Neuronal stem cell (in vitro differentiated cells): ENCODE data around the gene SORCS1.

Source experiments
- DNase-seq: peaks from one replicate; pipeline ENCODE4 v3.0.0-alpha.2; 2013; ENCODE audit warnings: low spot score
- H2AFZ ChIP-seq: one replicate; pipeline ENCODE4 v1.6.1; 2013; ENCODE audit warnings: mild to moderate bottlenecking, low read length, inconsistent platforms
- H2AK5ac ChIP-seq: 2 replicates; pipeline ENCODE4 v1.6.1; 2013; ENCODE audit warnings: low read depth, mild to moderate bottlenecking, inconsistent platforms, low read length, moderate library complexity, mixed read lengths
- H2BK120ac ChIP-seq: 2 replicates; pipeline ENCODE4 v1.6.1; 2013; ENCODE audit warnings: low read depth, mild to moderate bottlenecking, inconsistent platforms, low read length, moderate library complexity, mixed read lengths
- H2BK12ac ChIP-seq: one replicate; pipeline ENCODE4 v1.6.1; 2013; ENCODE audit warnings: low read length, inconsistent platforms
- H2BK15ac ChIP-seq: 2 replicates; pipeline ENCODE4 v1.6.1; 2013; ENCODE audit warnings: mild to moderate bottlenecking, low read length, inconsistent platforms, mixed read lengths
- H2BK5ac ChIP-seq: one replicate; pipeline ENCODE4 v1.6.1; 2013; ENCODE audit warnings: inconsistent platforms, mild to moderate bottlenecking, low read length, moderate library complexity
- H3K14ac ChIP-seq: one replicate; pipeline ENCODE4 v1.6.1; 2013; ENCODE audit warnings: low read length, inconsistent platforms
- H3K18ac ChIP-seq: 2 replicates; pipeline ENCODE4 v1.6.1; 2013; ENCODE audit warnings: low read length, inconsistent platforms
- H3K23ac ChIP-seq: 2 replicates; pipeline ENCODE4 v1.6.1; 2013; ENCODE audit warnings: low read depth, mild to moderate bottlenecking, mixed read lengths, low read length, inconsistent platforms; ENCODE audit not compliant: poor library complexity
- H3K27ac ChIP-seq: replicated peaks from 3 replicates; pipeline ENCODE4 v1.5.1; 2013; ENCODE audit warnings: low read length, inconsistent platforms
- H3K27me3 ChIP-seq, 3 experiments: 2 replicates each; pipeline ENCODE4 v1.6.1; 2013; ENCODE audit warnings: low read length in 3 of 3, mild to moderate bottlenecking in 2 of 3, inconsistent platforms in 1 of 3, low read depth in 1 of 3, mixed read lengths in 1 of 3, moderate library complexity in 1 of 3; ENCODE audit not compliant: control insufficient read depth in 3 of 3, insufficient read depth in 3 of 3
- H3K36me3 ChIP-seq, 2 donors: replicated peaks in 1 of 2; 2 replicates each; pipeline ENCODE4 v1.6.1; 2013; ENCODE audit warnings: low read length in 2 of 2; ENCODE audit not compliant: control insufficient read depth in 2 of 2, insufficient read depth in 2 of 2
- H3K4ac ChIP-seq: 2 replicates; pipeline ENCODE4 v1.6.1; 2013; ENCODE audit warnings: inconsistent platforms, mild to moderate bottlenecking, low read length, moderate library complexity
- H3K4me1 ChIP-seq, 2 donors: 1 replicate in 1 of 2; 2 replicates in 1 of 2; pipeline ENCODE4 v1.6.1; 2013; ENCODE audit warnings: low read length in 2 of 2, low read depth in 1 of 2; ENCODE audit not compliant: control insufficient read depth in 2 of 2, insufficient read depth in 1 of 2
- H3K4me2 ChIP-seq: one replicate; pipeline ENCODE4 v1.6.1; 2013; ENCODE audit warnings: mild to moderate bottlenecking, low read length, inconsistent platforms; ENCODE audit not compliant: insufficient read depth, poor library complexity, severe bottlenecking
- H3K4me3 ChIP-seq, 2 donors: 2 replicates each; pipeline ENCODE4 v1.5.1; 2013; ENCODE audit warnings: low read length in 2 of 2, mild to moderate bottlenecking in 2 of 2, inconsistent platforms in 1 of 2, moderate library complexity in 1 of 2
- H3K79me1 ChIP-seq: one replicate; pipeline ENCODE4 v1.6.1; 2013; ENCODE audit warnings: low read depth, mild to moderate bottlenecking, inconsistent platforms, low read length, moderate library complexity
- H3K9ac ChIP-seq: one replicate; pipeline ENCODE4 v1.6.1; 2013; ENCODE audit warnings: mild to moderate bottlenecking, low read depth, low read length, inconsistent platforms; ENCODE audit not compliant: poor library complexity
- H3K9me3 ChIP-seq, 2 donors: replicated peaks in 1 of 2; 2 replicates each; pipeline versions ENCODE3 to v1.6.1; 2013; ENCODE audit warnings: low read length in 2 of 2, mild to moderate bottlenecking in 2 of 2, inconsistent platforms in 1 of 2, low read depth in 1 of 2, mixed read lengths in 1 of 2, moderate library complexity in 1 of 2; ENCODE audit not compliant: control insufficient read depth in 2 of 2, insufficient read depth in 1 of 2
- H4K8ac ChIP-seq: one replicate; pipeline ENCODE4 v1.6.1; 2013; ENCODE audit warnings: low read depth, mild to moderate bottlenecking, inconsistent platforms, low read length, moderate library complexity
- H4K91ac ChIP-seq: one replicate; pipeline ENCODE4 v1.6.1; 2013; ENCODE audit warnings: low read length, low read depth, mild to moderate bottlenecking, inconsistent platforms; ENCODE audit not compliant: poor library complexity
- WGBS, 2 donors: extraction: QIAGEN DNeasy Blood & Tissue Kit; methylation state at CpG; one replicate each; pipeline ENCODE4 v1.1.7; 2013; ENCODE audit warnings: missing lambda C conversion rate in 2 of 2, mixed read lengths in 1 of 2; ENCODE audit not compliant: insufficient read length in 2 of 2, insufficient replicate concordance in 1 of 2; ENCODE audit errors: extremely low coverage in 2 of 2; 5-methylcytosine and 5-hydroxymethylcytosine counted together

The SORCS1 gene

GRCh38 chr10:106955133-106955532, 209.4 kb downstream of the SORCS1 start:
- H2AK5ac ChIP-seq, result no peak overlapping the region
- no peak for DNase-seq
- H3K4ac ChIP-seq, result no peak overlapping the region
- no peak overlapping the region for H4K91ac ChIP-seq
- H3K14ac ChIP-seq, result peak overlapping the region; percentile 47
- no peak overlapping the region for H2AFZ ChIP-seq
- H2BK120ac ChIP-seq, result no peak overlapping the region
- H4K8ac ChIP-seq, result no peak overlapping the region
- peak overlapping the region; percentile 28 for H3K18ac ChIP-seq
- no peaks in the 10 kb centered on the region for H3K79me1 ChIP-seq
- no peak overlapping the region for H3K4me2 ChIP-seq
- WGBS, 2 donors, result no CpG with 5 or more reads among the region's 9 CpGs
- H3K23ac ChIP-seq, result no peak overlapping the region
- peaks cover 0 to 3% of the 10 kb centered on the region in 2 donors for H3K4me1 ChIP-seq
- H3K27me3 ChIP-seq, result no peaks in the 10 kb centered on the region
- H2BK5ac ChIP-seq, result no peak overlapping the region
- H3K9me3 ChIP-seq, result peaks cover 0 to 2% of the 10 kb centered on the region in 2 donors
- H2BK12ac ChIP-seq, result no peak overlapping the region
- H3K4me3 ChIP-seq, result no peak overlapping the region
- H3K27ac ChIP-seq, result no peak overlapping the region
- no peaks in the 10 kb centered on the region for H3K36me3 ChIP-seq
- H2BK15ac ChIP-seq, result no peak overlapping the region
- peak overlapping the region; percentile 25 for H3K9ac ChIP-seq

GRCh38 chr10:106952033-106952432, 212.5 kb downstream of the SORCS1 start:
- no peak overlapping the region for H3K14ac ChIP-seq
- H4K8ac ChIP-seq, result no peak overlapping the region
- no peak overlapping the region for H4K91ac ChIP-seq
- H2BK5ac ChIP-seq, result no peak overlapping the region
- no peak overlapping the region for H3K9ac ChIP-seq
- H3K23ac ChIP-seq, result no peak overlapping the region
- H2BK120ac ChIP-seq, result no peak overlapping the region
- no peak overlapping the region for H2AFZ ChIP-seq
- H3K9me3 ChIP-seq, result peaks cover 0 to 2% of the 10 kb centered on the region in 2 donors
- no peak overlapping the region for H2BK12ac ChIP-seq
- no peak overlapping the region for H3K4me3 ChIP-seq
- no peak for DNase-seq
- no CpG with 5 or more reads among the region's 1 CpG for WGBS, 2 donors
- peaks cover 0 to 3% of the 10 kb centered on the region in 2 donors for H3K4me1 ChIP-seq
- no peak overlapping the region for H3K4ac ChIP-seq
- no peaks in the 10 kb centered on the region for H3K79me1 ChIP-seq
- H2AK5ac ChIP-seq, result no peak overlapping the region
- no peak overlapping the region for H3K18ac ChIP-seq
- H2BK15ac ChIP-seq, result no peak overlapping the region
- H3K27me3 ChIP-seq, result no peaks in the 10 kb centered on the region
- H3K36me3 ChIP-seq, result no peaks in the 10 kb centered on the region
- no peak overlapping the region for H3K4me2 ChIP-seq
- no peak overlapping the region for H3K27ac ChIP-seq

DNA sequence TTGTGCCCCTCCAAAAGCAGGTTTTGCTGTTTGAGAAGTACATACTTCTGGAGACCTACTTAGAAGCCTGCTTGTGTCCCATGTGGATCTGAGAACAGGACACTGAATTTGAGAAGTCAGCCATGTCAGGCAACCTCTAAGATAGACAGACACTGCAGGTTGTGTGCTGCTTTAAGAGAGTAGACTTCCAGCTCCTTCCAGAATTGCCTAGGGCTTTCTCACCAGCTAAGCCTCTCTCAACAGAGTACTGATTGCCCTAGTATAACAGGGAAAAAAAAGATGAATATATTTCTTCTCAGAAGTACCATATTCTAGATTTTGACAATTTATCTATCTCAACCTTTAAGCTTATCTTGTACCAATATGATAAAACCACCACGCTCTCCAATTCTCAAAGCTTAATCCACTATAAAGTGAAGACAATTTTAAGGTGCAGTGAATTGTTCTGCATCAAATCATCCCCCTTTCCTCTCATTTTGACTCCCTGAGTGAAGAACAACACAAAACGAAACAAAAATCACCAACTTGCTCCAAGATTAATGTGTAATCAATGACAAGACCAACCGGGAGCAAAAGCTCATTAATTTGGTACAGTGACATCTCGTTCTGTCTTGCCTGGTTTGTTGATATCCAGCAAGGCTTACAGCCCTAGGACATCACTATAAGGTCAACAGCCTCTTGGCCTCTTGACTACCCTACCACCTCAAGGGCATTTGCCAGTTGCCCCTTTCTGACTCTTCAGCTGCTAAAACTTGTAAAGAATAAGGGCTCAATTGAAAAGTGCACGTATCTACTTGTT, 214.6 kb downstream of the SORCS1 start:
- no peak overlapping the region for H2AK5ac ChIP-seq
- H3K4me2 ChIP-seq, result no peak overlapping the region
- WGBS, 2 donors, result no CpG with 5 or more reads among the region's 5 CpGs
- H3K4me1 ChIP-seq, result no peaks in the 10 kb centered on the region
- no peak overlapping the region for H3K4me3 ChIP-seq
- no peaks in the 10 kb centered on the region for H3K79me1 ChIP-seq
- H3K4ac ChIP-seq, result no peak overlapping the region
- H3K36me3 ChIP-seq, result no peaks in the 10 kb centered on the region
- H4K8ac ChIP-seq, result no peak overlapping the region
- no peak overlapping the region for H2AFZ ChIP-seq
- no peak overlapping the region for H3K9ac ChIP-seq
- H2BK15ac ChIP-seq, result no peak overlapping the region
- no peak overlapping the region for H2BK5ac ChIP-seq
- H2BK12ac ChIP-seq, result no peak overlapping the region
- no peak overlapping the region for H3K14ac ChIP-seq
- H3K27ac ChIP-seq, result no peak overlapping the region
- no peak overlapping the region for H4K91ac ChIP-seq
- H3K9me3 ChIP-seq, result peaks cover 0 to 2% of the 10 kb centered on the region in 2 donors
- DNase-seq, result no peak
- no peak overlapping the region for H2BK120ac ChIP-seq
- no peaks in the 10 kb centered on the region for H3K27me3 ChIP-seq
- no peak overlapping the region for H3K18ac ChIP-seq
- H3K23ac ChIP-seq, result no peak overlapping the region

DNA sequence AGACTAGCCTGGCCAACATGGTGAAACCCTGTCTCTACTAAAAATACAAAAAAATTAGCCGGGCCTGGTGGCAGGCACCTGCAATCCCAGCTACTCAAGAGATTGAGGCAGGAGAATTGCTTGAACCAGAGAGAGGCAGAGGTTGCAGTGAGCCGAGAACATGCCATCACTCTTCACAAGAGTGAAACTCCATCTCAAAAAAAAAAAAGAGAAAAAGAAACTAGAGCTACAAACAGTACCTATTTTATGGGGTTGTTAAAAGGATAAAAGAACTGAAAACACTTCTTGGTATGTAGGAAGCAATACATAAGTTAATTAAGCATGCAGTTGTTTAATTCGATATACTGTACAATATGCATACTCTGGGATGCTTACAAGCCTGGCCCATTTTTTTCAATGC, 216.9 kb downstream of the SORCS1 start:
- Histone ChIP-seq H3K14ac (no peak overlapping the region), H2BK12ac (no peak overlapping the region), H2BK120ac (no peak overlapping the region), H3K79me1 (no peaks in the 10 kb centered on the region), H3K4ac (no peak overlapping the region), H4K8ac (no peak overlapping the region), H3K27me3 (no peaks in the 10 kb centered on the region), H3K4me2 (no peak overlapping the region), H3K4me1 (no peaks in the 10 kb centered on the region), H3K9me3 (peaks cover 0 to 2% of the 10 kb centered on the region in 2 donors), H3K23ac (no peak overlapping the region), H3K9ac (no peak overlapping the region), H3K36me3 (no peaks in the 10 kb centered on the region), H3K18ac (no peak overlapping the region), H2BK15ac (no peak overlapping the region), H3K4me3 (no peak overlapping the region), H2AFZ (no peak overlapping the region), H2AK5ac (no peak overlapping the region), H3K27ac (no peak overlapping the region), H4K91ac (no peak overlapping the region), H2BK5ac (no peak overlapping the region)
- DNase-seq, result no peak
- no CpG with 5 or more reads among the region's 3 CpGs for WGBS, 2 donors
